ENCODE measurements around the gene TBCD.

TBCD gene

DNA sequence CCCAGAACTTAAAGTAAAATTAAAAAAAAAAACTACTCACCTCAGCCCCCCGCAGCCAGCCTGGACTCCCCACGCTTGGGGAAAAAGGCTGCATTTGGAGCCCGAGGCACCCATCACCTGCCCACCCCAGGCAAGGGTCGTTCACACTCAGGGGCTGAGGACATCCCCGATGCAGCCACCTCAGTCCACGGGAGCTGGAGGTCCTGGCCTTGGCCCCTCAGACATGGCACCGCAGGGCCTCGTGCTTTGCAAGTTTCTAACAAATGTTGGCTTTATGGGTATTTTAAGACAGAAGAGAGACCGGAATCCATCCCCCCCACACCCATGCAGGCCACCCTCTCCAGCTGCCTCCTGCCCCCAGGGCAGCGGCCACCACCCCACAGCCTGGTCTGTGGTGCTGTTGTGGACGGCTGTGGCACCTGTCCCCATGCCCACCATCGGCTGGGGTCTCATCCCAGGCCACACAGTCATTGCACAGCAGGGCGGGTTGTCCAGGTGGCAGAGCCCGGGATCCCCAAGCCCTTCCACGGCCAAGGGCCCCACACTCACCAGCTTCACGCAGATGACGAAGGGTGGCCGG, 204.4 kb downstream of the TBCD start:
- H3K4me3 ChIP-seq (ENCODE audit: low read depth, low read length), result no peak overlapping the region
- DNase-seq (ENCODE audit: low read depth), result no peak
- TF ChIP-seq CTCF (IDR thresholded peaks at IDR 0.05; ENCODE audit: control insufficient read depth, extremely low read depth, insufficient read depth), result no peak

GRCh38 chr17:82956726-82957468, 205.0 kb downstream of the TBCD start:
- no peak overlapping the region for H3K4me3 ChIP-seq (ENCODE audit: low read depth, low read length)
- TF ChIP-seq CTCF (IDR thresholded peaks at IDR 0.05; ENCODE audit: control insufficient read depth, extremely low read depth, insufficient read depth), result no peak
- no peak for DNase-seq (ENCODE audit: low read depth)

DNA sequence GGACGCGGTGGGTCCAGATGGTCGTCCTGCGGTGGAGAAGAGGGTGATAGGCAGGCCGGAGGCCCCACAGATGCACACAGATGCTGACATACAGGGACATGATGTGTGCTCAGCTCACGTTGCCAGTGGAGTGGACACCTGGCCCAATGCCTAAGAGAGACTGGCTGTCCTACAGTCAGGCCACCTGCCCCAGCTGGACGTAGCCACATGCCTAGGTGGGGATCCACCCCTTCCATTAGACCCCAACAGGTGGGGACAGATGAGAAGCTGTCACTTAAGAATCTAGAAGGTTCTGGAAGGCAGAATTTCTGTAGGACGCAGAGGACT, 205.6 kb downstream of the TBCD start:
- DNase-seq (ENCODE audit: low read depth), result no peak
- no peak for TF ChIP-seq CTCF (IDR thresholded peaks at IDR 0.05; ENCODE audit: control insufficient read depth, extremely low read depth, insufficient read depth)
- no peak overlapping the region for H3K4me3 ChIP-seq (ENCODE audit: low read depth, low read length)

- no peak for DNase-seq (ENCODE audit: low read depth)
- H3K4me3 ChIP-seq (ENCODE audit: low read depth, low read length), result no peak overlapping the region
- TF ChIP-seq CTCF (IDR thresholded peaks at IDR 0.05; ENCODE audit: control insufficient read depth, extremely low read depth, insufficient read depth), result no peak
These were observed 206.2 kb downstream of the TBCD start for GRCh38 chr17:82957961-82958561.

GRCh38 chr17:82959242-82959930, 207.5 kb downstream of the TBCD start:
- H3K4me3 ChIP-seq (ENCODE audit: low read depth, low read length), result no peak overlapping the region
- DNase-seq (ENCODE audit: low read depth), result no peak
- no peak for TF ChIP-seq CTCF (IDR thresholded peaks at IDR 0.05; ENCODE audit: control insufficient read depth, extremely low read depth, insufficient read depth)

DNA sequence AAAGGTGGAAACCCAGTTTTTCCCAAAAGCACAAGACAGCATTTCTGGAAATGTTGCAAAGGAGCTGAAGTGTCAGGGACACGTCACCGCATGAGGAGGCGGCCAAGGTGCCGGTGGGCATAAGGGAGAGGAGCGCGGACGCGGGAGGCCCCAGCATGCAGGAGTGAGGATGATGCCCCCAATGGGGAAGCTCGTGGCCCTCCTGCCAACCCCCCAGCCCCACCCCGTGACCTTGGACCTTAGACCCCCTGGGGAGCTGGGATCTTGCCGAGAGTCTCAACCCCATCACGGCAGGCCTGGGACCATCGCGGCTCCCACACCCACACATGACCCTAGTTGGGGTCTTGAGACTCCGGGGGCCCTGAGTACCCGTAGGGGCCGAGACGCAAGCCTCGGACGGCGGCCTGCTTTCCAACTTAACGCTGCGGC, 208.1 kb downstream of the TBCD start:
- TF ChIP-seq CTCF (IDR thresholded peaks at IDR 0.05; ENCODE audit: control insufficient read depth, extremely low read depth, insufficient read depth), result no peak
- no peak overlapping the region for H3K4me3 ChIP-seq (ENCODE audit: low read depth, low read length)
- no peak for DNase-seq (ENCODE audit: low read depth)

All from LNCaP clone FGC (cell line).